ENCODE measurements around the gene RGS13.

- TF ChIP-seq POLR2AphosphoS5 (IDR thresholded peaks at IDR 0.05; ENCODE audit: low read depth, low read length) = no peak
- no peak for TF ChIP-seq TAF1 (IDR thresholded peaks at IDR 0.05; ENCODE audit: low read depth, low read length)
These were observed 7.4 kb upstream of the RGS13 start for GRCh38 chr1:192628396-192629057.
